ENCODE measurements around the gene MS4A4E.
"Not testable (repeated sequence)": the region's sequence is repeated elsewhere in the genome, so short reads cannot be mapped to it uniquely, and the experiment has no call there.

The MS4A4E gene

GRCh38 chr11:60242740-60243239 lies at the start of gene MS4A4E:
Gene MS4A4E (minus strand): TSS chr11:60243137. CDS start chr11:60230055, 13,082 bp downstream.
- Mint-ChIP-seq H3K36me3 (ENCODE audit: low read depth) (no peaks in the 10 kb centered on the region), H3K9me3 (no peaks in the 10 kb centered on the region), H3K4me3 (no peak within 1 kb of the TSS), H3K4me1 (ENCODE audit: low read depth) (no peaks in the 10 kb centered on the region), H3K27ac (no peak within 1 kb of the TSS), H3K27me3 (ENCODE audit: low read depth) (peaks cover 8% of the 10 kb centered on the region)

- H3K27me3 Mint-ChIP-seq (ENCODE audit: low read depth): no peaks in the 10 kb centered on the region
- H3K9me3 Mint-ChIP-seq: no peaks in the 10 kb centered on the region
- no peak overlapping the region for H3K4me3 Mint-ChIP-seq
- H3K36me3 Mint-ChIP-seq (ENCODE audit: low read depth): no peaks in the 10 kb centered on the region
- no peak overlapping the region for H3K27ac Mint-ChIP-seq
- H3K4me1 Mint-ChIP-seq (ENCODE audit: low read depth): no peaks in the 10 kb centered on the region
These were observed 49.2 kb upstream of the MS4A4E start for GRCh38 chr11:60292145-60292544.

GRCh38 chr11:60288531-60288930 lies 45.6 kb upstream of the MS4A4E start:
- no peaks in the 10 kb centered on the region for H3K27me3 Mint-ChIP-seq (ENCODE audit: low read depth)
- H3K4me1 Mint-ChIP-seq (ENCODE audit: low read depth): no peaks in the 10 kb centered on the region
- H3K36me3 Mint-ChIP-seq (ENCODE audit: low read depth): no peaks in the 10 kb centered on the region
- H3K4me3 Mint-ChIP-seq: no peak overlapping the region
- no peaks in the 10 kb centered on the region for H3K9me3 Mint-ChIP-seq
- H3K27ac Mint-ChIP-seq: no peak overlapping the region

GRCh38 chr11:60285411-60286126 lies 42.6 kb upstream of the MS4A4E start:
- not testable (repeated sequence) for H3K36me3 Mint-ChIP-seq (ENCODE audit: low read depth); H3K27ac Mint-ChIP-seq; H3K4me3 Mint-ChIP-seq; H3K27me3 Mint-ChIP-seq (ENCODE audit: low read depth); H3K4me1 Mint-ChIP-seq (ENCODE audit: low read depth); H3K9me3 Mint-ChIP-seq

GRCh38 chr11:60282286-60282685 lies 39.3 kb upstream of the MS4A4E start:
- no peak overlapping the region for H3K4me3 Mint-ChIP-seq
- H3K27ac Mint-ChIP-seq: no peak overlapping the region
- no peaks in the 10 kb centered on the region for H3K36me3 Mint-ChIP-seq (ENCODE audit: low read depth)
- no peaks in the 10 kb centered on the region for H3K9me3 Mint-ChIP-seq
- no peaks in the 10 kb centered on the region for H3K27me3 Mint-ChIP-seq (ENCODE audit: low read depth)
- H3K4me1 Mint-ChIP-seq (ENCODE audit: low read depth): no peaks in the 10 kb centered on the region

GRCh38 chr11:60281485-60281884 lies 38.5 kb upstream of the MS4A4E start:
- no peaks in the 10 kb centered on the region for H3K27me3 Mint-ChIP-seq (ENCODE audit: low read depth)
- no peaks in the 10 kb centered on the region for H3K4me1 Mint-ChIP-seq (ENCODE audit: low read depth)
- no peaks in the 10 kb centered on the region for H3K9me3 Mint-ChIP-seq
- no peak overlapping the region for H3K4me3 Mint-ChIP-seq
- no peaks in the 10 kb centered on the region for H3K36me3 Mint-ChIP-seq (ENCODE audit: low read depth)
- no peak overlapping the region for H3K27ac Mint-ChIP-seq

- Mint-ChIP-seq H3K27ac (no peak within 1 kb of the TSS), H3K36me3 (ENCODE audit: low read depth) (no peaks in the 10 kb centered on the region), H3K27me3 (ENCODE audit: low read depth) (no peaks in the 10 kb centered on the region), H3K4me1 (ENCODE audit: low read depth) (no peaks in the 10 kb centered on the region), H3K4me3 (no peak within 1 kb of the TSS), H3K9me3 (no peaks in the 10 kb centered on the region)
These were observed 37.5 kb upstream of the MS4A4E start, which contains the start of gene MS4A4A for GRCh38 chr11:60280412-60280811. Gene MS4A4A (plus strand): TSS chr11:60280666. CDS start chr11:60280676, 10 bp downstream.

- no peak overlapping the region for H3K4me3 Mint-ChIP-seq
- no peaks in the 10 kb centered on the region for H3K9me3 Mint-ChIP-seq
- no peaks in the 10 kb centered on the region for H3K36me3 Mint-ChIP-seq (ENCODE audit: low read depth)
- no peaks in the 10 kb centered on the region for H3K27me3 Mint-ChIP-seq (ENCODE audit: low read depth)
- no peak overlapping the region for H3K27ac Mint-ChIP-seq
- no peaks in the 10 kb centered on the region for H3K4me1 Mint-ChIP-seq (ENCODE audit: low read depth)
These were observed 31.5 kb upstream of the MS4A4E start for GRCh38 chr11:60274416-60274815.

- H3K4me1 Mint-ChIP-seq (ENCODE audit: low read depth): no peaks in the 10 kb centered on the region
- H3K4me3 Mint-ChIP-seq: no peak overlapping the region
- no peaks in the 10 kb centered on the region for H3K9me3 Mint-ChIP-seq
- no peak overlapping the region for H3K27ac Mint-ChIP-seq
- H3K27me3 Mint-ChIP-seq (ENCODE audit: low read depth): peaks cover 3% of the 10 kb centered on the region
- no peaks in the 10 kb centered on the region for H3K36me3 Mint-ChIP-seq (ENCODE audit: low read depth)
These were observed 22.7 kb upstream of the MS4A4E start for GRCh38 chr11:60265373-60266214.

- no peak overlapping the region for H3K27ac Mint-ChIP-seq
- peaks cover 3% of the 10 kb centered on the region for H3K27me3 Mint-ChIP-seq (ENCODE audit: low read depth)
- no peak overlapping the region for H3K4me3 Mint-ChIP-seq
- H3K4me1 Mint-ChIP-seq (ENCODE audit: low read depth): no peaks in the 10 kb centered on the region
- H3K9me3 Mint-ChIP-seq: no peaks in the 10 kb centered on the region
- no peaks in the 10 kb centered on the region for H3K36me3 Mint-ChIP-seq (ENCODE audit: low read depth)
These were observed 21.7 kb upstream of the MS4A4E start for GRCh38 chr11:60264644-60265043.

- no peak overlapping the region for H3K4me3 Mint-ChIP-seq
- no peaks in the 10 kb centered on the region for H3K4me1 Mint-ChIP-seq (ENCODE audit: low read depth)
- H3K9me3 Mint-ChIP-seq: no peaks in the 10 kb centered on the region
- H3K27me3 Mint-ChIP-seq (ENCODE audit: low read depth): no peaks in the 10 kb centered on the region
- no peaks in the 10 kb centered on the region for H3K36me3 Mint-ChIP-seq (ENCODE audit: low read depth)
- H3K27ac Mint-ChIP-seq: no peak overlapping the region
These were observed 20.5 kb upstream of the MS4A4E start for GRCh38 chr11:60263402-60263801.

GRCh38 chr11:60261014-60261413 lies 18.1 kb upstream of the MS4A4E start:
- Mint-ChIP-seq H3K4me1 (ENCODE audit: low read depth) (no peaks in the 10 kb centered on the region), H3K36me3 (ENCODE audit: low read depth) (no peaks in the 10 kb centered on the region), H3K27me3 (ENCODE audit: low read depth) (no peaks in the 10 kb centered on the region), H3K4me3 (no peak overlapping the region), H3K9me3 (no peaks in the 10 kb centered on the region), H3K27ac (no peak overlapping the region)

- Mint-ChIP-seq H3K4me3 (no peak overlapping the region), H3K27ac (no peak overlapping the region), H3K4me1 (ENCODE audit: low read depth) (no peaks in the 10 kb centered on the region), H3K36me3 (ENCODE audit: low read depth) (no peaks in the 10 kb centered on the region), H3K9me3 (peaks cover 5% of the 10 kb centered on the region), H3K27me3 (ENCODE audit: low read depth) (no peaks in the 10 kb centered on the region)
These were observed 15.2 kb upstream of the MS4A4E start for GRCh38 chr11:60257956-60258722.
